K562 (cell line): Measurements from ENCODE around the gene FRRS1L.

Experiments
- CEBPB ChIP-seq: fragments of 450-650 bp; IDR thresholded peaks from 2 replicates; pipeline ENCODE4 v1.6.1; 2016; ENCODE audit warnings: missing genetic modification characterization, missing compliant biosample characterization
- KLF10 ChIP-seq: fragments of 250-450 bp; sonication (Bioruptor Pico); IDR thresholded peaks from 2 replicates; pipeline ENCODE4 v1.6.1; 2021; ENCODE audit warnings: matching md5 sums
- NCOA1 ChIP-seq: fragments of 450-650 bp; IDR thresholded peaks from 2 replicates; pipeline ENCODE4 v1.6.1; 2016; ENCODE audit warnings: low read depth
- NFIX ChIP-seq: fragments of 250-450 bp; sonication (Bioruptor Pico); IDR thresholded peaks from 2 replicates; pipeline ENCODE4 v1.4.0; 2020; ENCODE audit warnings: low read depth, mild to moderate bottlenecking, moderate library complexity
- PHF8 ChIP-seq: fragments of 200-600 bp; sonication (generic); IDR thresholded peaks from 2 replicates; pipeline ENCODE4 v1.6.1; 2012; ENCODE audit warnings: mixed run types, mild to moderate bottlenecking, inconsistent platforms, low read length, moderate library complexity, borderline replicate concordance
- TF ChIP-seq, protein P1 (sequence below): fragments of 450-650 bp; formaldehyde crosslinking; IDR thresholded peaks from 2 replicates; pipeline ENCODE4 v1.4.0; 2020; ENCODE audit warnings: mild to moderate bottlenecking, moderate library complexity
- TF ChIP-seq, protein P2 (sequence below), 2 experiments: fragments of 450-650 bp; formaldehyde crosslinking in 1 of 2; IDR thresholded peaks; 2 replicates each; pipeline versions ENCODE4 v1.4.0 to v1.6.1; 2014 to 2020; ENCODE audit warnings: mild to moderate bottlenecking in 2 of 2, borderline replicate concordance in 1 of 2, low read depth in 1 of 2
- TF ChIP-seq, protein P3 (sequence below), 3 experiments: IDR thresholded peaks in 2 of 3; conservative IDR thresholded peaks in 1 of 3; 2 replicates each; pipeline ENCODE4 v1.5.1; 2011 to 2012; ENCODE audit warnings: low read length in 3 of 3, mild to moderate bottlenecking in 3 of 3, control low read depth in 2 of 3, improper control_type of control experiment in 1 of 3, inconsistent platforms in 1 of 3, low read depth in 1 of 3, mixed read lengths in 1 of 3, moderate library complexity in 1 of 3; ENCODE audit not compliant: insufficient read depth in 2 of 3

DNA sequence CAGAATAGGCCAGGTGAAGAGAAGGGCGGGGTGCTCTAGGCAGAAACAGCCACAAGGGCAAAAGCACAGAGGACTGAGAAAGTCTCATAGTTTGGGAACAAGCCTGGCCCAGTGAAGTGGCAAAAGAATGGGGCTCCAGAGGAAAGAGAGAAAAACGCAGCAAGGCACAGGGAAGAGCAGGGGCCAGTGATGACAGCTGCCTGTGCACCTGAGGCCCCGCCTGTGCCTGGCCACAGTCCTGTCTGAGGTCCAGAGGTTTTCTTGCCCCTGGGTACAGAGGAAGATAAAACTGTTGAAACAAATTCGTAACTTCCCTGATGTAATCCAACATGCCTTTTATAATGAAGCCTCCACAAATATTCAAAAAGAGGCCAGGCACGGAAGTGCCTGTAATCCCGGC, 22.0 kb downstream of the FRRS1L start:
- TF ChIP-seq NFIX (no peak), PHF8 (no peak), NCOA1 (no peak), KLF10 (CRISPR knock-in tag) (no peak), CEBPB (no peak)
- TF ChIP-seq, protein P1, sequence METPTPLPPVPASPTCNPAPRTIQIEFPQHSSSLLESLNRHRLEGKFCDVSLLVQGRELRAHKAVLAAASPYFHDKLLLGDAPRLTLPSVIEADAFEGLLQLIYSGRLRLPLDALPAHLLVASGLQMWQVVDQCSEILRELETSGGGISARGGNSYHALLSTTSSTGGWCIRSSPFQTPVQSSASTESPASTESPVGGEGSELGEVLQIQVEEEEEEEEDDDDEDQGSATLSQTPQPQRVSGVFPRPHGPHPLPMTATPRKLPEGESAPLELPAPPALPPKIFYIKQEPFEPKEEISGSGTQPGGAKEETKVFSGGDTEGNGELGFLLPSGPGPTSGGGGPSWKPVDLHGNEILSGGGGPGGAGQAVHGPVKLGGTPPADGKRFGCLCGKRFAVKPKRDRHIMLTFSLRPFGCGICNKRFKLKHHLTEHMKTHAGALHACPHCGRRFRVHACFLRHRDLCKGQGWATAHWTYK = no peak
- TF ChIP-seq, protein P2, sequence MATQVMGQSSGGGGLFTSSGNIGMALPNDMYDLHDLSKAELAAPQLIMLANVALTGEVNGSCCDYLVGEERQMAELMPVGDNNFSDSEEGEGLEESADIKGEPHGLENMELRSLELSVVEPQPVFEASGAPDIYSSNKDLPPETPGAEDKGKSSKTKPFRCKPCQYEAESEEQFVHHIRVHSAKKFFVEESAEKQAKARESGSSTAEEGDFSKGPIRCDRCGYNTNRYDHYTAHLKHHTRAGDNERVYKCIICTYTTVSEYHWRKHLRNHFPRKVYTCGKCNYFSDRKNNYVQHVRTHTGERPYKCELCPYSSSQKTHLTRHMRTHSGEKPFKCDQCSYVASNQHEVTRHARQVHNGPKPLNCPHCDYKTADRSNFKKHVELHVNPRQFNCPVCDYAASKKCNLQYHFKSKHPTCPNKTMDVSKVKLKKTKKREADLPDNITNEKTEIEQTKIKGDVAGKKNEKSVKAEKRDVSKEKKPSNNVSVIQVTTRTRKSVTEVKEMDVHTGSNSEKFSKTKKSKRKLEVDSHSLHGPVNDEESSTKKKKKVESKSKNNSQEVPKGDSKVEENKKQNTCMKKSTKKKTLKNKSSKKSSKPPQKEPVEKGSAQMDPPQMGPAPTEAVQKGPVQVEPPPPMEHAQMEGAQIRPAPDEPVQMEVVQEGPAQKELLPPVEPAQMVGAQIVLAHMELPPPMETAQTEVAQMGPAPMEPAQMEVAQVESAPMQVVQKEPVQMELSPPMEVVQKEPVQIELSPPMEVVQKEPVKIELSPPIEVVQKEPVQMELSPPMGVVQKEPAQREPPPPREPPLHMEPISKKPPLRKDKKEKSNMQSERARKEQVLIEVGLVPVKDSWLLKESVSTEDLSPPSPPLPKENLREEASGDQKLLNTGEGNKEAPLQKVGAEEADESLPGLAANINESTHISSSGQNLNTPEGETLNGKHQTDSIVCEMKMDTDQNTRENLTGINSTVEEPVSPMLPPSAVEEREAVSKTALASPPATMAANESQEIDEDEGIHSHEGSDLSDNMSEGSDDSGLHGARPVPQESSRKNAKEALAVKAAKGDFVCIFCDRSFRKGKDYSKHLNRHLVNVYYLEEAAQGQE (IDR thresholded peaks at IDR 0.05; ENCODE audit: borderline replicate concordance) = no peak
- TF ChIP-seq, protein P2 (CRISPR knock-in tag; IDR thresholded peaks at IDR 0.05; ENCODE audit: low read depth) = no peak
- TF ChIP-seq, protein P3, sequence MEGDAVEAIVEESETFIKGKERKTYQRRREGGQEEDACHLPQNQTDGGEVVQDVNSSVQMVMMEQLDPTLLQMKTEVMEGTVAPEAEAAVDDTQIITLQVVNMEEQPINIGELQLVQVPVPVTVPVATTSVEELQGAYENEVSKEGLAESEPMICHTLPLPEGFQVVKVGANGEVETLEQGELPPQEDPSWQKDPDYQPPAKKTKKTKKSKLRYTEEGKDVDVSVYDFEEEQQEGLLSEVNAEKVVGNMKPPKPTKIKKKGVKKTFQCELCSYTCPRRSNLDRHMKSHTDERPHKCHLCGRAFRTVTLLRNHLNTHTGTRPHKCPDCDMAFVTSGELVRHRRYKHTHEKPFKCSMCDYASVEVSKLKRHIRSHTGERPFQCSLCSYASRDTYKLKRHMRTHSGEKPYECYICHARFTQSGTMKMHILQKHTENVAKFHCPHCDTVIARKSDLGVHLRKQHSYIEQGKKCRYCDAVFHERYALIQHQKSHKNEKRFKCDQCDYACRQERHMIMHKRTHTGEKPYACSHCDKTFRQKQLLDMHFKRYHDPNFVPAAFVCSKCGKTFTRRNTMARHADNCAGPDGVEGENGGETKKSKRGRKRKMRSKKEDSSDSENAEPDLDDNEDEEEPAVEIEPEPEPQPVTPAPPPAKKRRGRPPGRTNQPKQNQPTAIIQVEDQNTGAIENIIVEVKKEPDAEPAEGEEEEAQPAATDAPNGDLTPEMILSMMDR (IDR thresholded peaks at IDR 0.05 in 2 of 3, conservative IDR thresholded peaks at IDR 0.05 in 1 of 3; ENCODE audit: insufficient read depth in 2 of 3, low read depth in 1 of 3, low read length in 3 of 3) = no peak
